ENCODE results near the gene DDAH1.
A peak's percentile ranks its signal among the peaks of the same experiment; 100 is the strongest.

The DDAH1 gene

DNA sequence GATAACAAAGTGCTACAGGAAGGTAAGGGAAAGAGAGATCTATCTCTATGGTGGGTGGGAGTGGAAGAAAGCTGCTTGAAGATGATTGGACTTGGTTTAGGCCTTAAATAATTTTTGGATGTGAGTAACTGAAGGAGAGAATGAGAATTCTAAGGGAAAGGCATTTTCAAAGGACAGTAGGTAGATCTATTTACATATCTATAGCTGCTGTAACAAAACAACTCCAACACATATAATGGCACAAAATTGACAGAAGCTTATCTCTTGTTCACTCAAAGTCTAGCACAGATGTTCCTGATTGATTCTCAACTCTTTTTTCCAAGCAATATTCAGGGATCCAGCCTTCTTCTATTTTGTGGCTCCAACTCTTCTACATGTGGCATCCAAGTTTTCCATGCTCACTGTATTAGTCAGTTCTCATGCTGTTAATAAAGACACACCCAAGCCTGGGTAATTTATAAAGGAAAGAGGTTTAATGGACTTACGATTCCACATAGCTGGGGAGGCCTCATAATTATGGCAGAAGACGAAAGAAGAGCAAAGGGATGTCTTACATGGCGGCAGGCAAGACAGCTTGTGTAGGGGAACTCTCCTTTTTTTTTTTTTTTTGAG, 3.1 kb upstream of the DDAH1 start:
- no peak for DNase-seq

DNA sequence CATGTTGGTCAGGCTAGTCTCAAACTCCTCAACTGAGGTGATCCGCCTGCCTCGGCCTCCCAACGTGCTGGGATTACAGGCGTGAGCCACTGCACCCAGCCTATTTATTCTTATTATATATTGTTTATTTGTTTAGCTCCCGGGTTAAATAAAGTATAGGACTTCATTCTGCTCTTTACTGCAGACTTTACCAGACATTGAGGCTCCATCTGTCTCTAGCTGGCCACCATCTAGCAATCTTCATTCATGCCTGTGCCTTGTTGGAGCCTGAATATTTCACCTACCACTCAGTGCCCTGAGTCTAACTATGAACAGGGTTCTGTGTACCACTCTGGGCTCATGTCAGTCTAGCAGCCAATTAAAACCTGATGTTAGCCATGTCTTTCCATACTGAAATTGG, 2.1 kb upstream of the DDAH1 start:
- no peak for DNase-seq

DNA sequence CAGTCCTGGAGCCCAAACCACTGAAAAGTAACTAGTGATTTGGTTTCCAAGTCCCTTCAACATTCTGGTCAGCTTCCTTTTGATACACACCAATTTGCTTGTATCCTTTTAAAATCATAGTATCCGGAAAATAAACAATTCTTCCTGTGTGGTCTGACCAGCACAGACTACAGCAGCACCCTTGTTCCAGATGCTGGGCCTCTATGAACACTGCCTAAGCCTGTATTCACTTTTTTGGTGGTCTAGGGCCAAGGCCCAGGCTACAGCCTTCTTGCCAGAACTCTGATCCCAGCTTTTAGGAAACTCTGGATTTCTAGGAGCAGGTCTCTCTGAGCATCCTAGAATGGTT, 801 bp upstream of the DDAH1 start:
- DNase-seq, result no peak

DNA sequence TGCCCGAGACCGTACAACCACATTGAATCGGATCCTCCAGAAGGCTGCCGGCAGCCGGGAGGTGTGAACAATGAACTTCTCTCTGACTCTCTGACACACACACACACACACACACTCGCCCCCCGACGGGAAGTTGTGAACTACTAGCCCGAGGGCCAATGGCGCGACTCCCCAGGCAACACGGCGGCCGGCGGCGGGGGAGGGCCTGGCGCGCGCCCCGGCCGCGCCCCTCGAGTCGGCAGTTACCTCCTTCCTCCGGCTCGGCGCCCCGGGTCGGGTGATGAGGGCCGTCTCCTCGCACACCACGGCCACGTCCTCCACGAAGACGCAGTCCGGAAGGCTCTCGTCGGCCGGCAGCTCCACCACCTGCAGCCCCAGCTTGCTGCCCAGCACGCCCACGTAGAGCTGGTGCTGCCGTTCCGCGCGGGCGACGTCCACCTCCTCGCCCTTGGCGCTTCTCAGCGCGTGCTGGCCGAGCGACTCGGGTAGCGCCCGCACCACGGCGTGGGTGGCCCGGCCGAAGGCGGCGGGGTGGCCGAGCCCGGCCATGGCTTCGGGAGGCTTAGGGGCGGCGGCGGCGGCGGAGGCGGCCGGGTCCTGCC, 361 bp downstream of the DDAH1 start:
- DNase-seq, result peak; percentile 80

DNA sequence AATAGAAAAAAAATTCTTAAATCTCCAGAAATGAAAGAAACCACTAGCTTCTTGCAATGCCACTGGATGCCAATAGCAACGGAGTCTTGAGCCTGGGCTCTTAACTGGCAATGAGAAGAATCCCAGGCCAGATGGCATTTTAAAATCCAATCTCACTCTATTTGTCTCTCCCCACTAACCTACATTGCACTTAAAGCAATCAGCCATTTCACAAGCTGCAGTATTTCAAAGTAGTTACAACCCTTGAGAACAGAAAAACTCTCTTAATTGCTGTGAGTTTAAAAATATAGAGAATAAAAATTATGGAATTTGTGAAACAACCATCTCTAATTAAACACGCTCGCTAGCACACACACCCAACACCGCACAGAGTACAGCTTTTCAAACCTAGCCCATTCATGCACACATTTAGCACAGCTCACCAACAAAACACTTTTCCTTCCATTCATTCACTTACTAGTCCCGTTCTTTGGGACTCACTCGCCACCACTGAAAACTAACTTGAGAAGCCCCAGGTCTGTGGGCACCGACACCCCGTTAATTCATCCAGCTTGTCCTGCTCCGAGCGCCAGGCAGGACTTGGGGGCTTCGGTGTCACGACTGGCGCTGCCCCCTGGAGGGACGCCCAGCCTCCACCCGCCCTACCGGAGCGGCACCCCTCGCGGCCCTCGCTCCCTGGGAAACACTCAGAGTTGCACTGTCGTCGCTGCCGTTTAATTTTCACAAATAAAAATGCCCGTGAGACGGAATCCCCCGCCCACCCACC, 1.0 kb downstream of the DDAH1 start:
- DNase-seq, result peak; percentile 1

DNA sequence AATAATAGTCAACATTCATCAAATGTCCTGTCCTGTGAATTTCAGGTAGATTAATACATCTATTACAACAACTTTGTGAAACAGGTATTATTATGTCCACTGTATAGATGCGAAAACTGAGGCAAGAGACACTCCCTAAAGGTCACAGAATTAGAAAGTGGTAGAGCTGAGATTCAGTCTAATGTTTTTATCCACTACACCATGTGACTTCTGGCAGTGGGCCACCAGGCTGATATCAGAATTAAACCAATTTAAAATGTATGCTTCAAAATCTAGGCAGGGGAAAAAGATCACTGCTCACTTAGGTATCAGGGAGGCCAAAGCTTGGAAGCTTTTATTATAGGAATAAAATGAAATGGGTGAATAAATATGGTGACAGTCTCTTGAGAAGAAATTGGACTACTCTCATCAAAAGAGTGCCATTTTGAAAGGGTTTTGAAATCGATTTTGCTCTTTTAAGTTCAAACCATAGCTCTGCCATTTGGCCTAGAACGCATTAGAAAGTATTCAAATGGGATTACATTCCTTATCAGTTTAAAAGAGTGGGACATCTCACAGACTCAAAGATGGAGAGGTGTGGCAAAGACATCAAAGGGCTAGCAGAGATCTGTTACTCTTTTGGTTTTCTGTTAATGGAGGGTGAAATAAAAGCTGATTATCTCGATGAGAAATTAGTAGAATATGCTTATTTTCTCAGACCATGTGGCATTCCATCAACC, 1.9 kb downstream of the DDAH1 start:
- DNase-seq, result no peak

DNA sequence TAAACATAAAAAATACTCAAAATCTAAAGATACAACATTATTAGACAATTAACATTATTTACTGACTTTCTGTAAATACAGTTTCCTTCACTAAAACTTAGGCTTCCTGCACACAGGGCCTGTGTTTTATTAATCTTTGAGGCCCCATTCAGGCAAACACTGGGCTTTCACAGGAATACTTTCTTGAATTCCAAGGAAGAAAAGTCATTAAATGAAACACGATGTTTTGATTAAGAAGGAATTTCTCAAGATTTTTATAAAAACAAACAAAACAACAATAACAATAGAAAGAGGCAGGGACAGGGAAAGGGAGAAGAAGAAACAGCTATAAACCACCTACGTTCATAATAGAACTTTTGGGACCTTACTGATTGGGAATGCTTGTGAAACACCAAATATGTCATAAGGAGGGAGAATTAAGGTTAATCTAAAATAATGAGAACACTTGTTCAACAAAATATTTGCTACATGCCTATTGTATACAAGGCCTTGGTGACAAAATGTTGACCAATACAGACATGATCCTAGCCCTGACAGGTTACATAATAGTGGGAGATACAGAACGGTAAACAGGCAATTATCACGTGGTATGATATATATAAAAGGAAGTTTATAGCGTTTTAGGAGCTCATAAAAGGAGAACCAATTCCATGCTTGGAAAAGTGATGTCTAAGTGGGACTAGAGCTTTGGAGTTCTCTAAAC, 3.6 kb downstream of the DDAH1 start:
- no peak for DNase-seq

DNA sequence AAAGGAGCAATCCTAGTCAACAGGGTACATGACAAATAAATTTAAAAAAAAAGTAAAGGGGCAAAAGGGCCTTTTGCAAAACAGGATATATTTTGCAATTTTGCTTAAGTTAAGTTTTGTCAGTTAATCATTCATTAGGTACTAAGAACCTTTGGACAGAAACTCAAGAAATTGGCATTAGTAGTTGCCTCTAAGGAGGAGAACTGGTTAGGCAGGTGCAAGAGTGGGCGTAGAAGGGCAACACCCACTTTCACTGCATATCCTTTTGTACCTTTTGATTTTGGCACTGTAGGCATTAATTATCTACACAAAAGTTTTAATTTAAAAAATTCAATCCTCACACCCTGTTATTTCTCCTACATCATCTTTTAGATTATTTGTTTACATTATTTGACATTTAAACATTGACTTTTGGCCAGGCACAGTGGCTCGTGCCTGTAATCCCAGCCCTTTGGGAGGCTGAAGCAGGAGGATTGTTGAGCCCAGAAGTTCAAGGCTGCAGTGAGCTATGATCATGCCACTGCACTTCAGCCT, 4.3 kb downstream of the DDAH1 start:
- DNase-seq, result no peak

DNA sequence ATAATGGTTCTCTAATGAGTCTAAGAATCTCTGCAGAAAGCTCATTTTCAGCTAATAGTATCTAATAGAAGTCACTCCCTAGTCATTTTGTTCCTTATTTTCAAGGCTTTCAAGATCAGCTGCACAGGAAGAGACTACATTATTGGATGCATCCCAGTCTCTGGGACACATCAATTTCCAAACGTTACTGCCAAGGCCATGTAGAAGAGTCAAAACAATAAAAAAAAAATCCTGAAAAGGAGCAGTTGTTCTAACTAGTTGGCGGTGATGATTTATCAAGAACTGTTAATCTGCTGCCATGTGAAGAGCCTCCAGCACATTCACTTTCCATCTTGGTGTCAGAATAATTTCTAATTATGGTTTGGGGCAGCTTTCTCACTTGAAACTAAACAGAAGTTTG, 5.7 kb downstream of the DDAH1 start:
- no peak for DNase-seq

DNA sequence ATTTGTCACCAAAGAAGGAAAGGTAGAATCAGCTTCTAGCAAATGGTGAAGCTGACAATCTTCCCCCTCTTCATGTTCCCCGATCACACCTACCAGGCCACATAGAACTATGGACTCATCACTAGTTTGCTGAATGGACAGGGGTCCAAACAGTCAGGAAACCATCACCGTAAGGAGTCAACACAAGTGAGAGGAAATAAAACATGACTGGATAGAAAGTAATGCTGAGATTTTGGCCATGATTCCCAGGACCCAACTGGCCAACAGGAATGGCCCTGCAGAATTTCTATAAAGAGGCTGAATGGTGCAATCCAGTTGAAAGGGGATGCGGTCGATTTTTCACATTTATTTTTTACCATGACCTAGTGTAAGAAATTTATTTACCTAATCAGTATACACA, 10.7 kb downstream of the DDAH1 start:
- DNase-seq, result no peak

DNA sequence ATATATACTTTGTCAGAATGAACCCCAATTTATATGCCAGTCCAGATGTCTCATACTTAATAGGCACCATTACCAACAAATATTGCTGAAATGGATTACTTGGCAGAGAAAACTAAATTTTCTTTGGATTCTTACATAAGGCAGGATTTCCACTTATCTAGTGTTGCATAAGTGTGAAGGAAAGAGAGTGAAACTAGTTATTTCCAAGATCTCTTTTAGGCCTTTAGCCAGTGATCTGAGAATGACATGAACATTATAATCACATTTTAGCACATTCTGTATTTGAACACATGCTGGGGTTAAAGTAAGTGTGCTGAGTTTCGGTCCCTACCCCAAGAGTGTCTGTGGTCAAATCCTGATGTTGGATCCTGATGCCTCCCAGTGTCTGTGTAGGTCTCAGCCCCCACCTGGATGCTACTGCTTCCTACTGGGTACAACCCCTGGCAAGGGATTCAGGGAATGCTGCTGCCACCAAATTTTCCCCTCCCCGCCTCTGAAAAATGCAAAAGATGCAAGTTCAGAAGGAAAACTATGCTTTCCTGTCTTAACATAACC, 11.2 kb downstream of the DDAH1 start:
- no peak for DNase-seq

DNA sequence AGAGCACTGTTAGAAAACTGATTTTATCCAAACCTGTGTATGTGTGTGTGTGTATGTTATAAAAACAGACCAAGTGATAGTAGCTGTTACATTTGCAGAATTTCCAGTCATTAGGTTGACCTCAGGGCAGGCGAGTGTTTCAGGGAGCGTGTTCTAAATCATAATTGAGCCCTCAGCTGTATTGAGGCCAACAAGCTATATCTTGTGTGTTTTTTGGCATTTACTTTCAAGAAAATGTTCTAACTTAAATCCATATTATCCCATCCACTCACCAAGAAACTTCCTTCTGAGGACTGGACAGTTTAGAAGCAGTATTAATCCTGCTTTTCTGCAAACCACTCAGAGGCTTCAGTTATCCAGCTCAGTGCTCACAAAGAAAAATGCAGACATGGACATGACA, 12.0 kb downstream of the DDAH1 start:
- no peak for DNase-seq

DNA sequence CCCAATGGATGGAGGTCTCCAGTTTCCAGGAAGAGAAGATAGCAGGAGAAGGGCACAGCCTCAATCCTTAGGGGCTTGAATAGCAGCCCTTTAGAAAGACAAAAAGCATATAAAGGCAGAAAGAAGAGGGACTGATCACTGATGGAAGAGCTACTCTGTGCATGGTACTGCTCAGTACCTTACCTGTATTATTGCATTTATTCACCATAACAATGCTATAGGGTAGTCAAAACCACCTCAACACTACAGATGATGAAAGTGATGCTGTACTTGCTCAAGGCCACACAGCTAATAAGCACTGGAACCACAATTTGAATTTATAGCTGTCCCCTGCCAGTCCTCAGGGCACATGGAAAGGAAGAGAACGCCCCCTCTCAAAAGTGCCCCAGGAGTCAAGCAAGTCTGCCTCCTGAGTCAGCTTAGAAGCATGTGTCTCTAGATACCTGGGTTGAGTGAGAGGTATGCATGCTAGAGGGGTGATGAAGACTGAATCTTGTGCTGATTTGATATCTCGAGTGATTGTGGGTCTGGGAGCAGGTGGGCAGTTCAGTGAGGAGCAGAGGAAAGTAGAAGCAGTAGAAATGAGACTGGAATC, 13.6 kb downstream of the DDAH1 start:
- DNase-seq, result no peak

DNA sequence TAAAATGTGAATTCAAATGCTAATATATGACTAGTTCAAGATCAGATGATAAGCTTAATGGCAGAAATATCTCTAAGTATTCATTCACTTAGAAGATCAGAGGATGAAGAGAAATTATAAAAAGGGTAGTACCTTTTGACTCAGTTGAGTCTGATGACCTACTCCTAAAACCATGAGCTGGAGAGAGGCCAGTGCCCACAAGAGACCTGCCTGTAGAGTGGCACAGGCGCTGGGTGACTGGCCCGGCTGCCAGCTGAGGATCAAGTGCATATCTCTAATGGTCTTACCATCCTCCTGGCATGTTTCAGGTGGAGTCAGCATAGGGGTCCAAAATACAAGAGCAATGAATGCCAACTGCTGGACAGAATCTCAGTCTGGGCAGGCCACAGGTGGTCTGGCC, 14.1 kb downstream of the DDAH1 start:
- DNase-seq, result no peak

DNA sequence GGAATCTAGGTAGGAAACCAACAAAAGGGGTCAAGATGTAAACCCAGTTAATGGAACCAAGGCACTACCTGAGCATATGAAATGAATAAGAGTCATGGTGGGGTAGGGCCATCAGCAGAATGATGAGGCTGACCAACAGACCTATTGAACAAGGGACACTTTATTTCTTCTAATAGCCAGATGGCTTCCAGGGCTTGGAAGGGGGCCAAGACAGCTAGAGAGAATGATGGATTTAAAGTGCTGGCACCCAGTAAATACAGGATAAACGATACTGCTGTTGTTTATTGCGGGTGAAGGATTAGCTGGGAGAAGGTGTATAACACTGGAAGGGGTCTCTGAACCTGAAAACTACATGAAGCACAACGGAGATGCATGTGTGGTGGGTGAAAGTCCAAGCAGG, 15.6 kb downstream of the DDAH1 start:
- no peak for DNase-seq

DNA sequence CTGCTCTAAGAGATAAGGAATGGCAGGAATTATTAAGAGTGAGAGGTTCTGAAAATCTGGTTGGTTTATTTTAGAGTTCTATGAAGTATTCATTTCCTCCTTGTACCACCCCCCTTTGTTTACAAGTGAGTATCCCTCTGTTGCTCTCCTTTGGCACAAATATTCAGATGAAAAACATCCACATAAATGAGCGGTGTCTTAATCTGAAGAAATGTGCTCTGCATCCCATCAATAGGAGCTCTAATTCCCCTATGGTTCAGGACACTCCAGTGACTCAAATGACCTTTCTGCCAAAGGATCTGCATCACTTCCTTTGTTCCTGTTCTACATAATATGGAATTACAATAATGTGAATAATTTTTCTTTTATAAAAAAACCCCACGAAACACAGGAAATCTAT, 16.6 kb downstream of the DDAH1 start:
- no peak for DNase-seq

DNA sequence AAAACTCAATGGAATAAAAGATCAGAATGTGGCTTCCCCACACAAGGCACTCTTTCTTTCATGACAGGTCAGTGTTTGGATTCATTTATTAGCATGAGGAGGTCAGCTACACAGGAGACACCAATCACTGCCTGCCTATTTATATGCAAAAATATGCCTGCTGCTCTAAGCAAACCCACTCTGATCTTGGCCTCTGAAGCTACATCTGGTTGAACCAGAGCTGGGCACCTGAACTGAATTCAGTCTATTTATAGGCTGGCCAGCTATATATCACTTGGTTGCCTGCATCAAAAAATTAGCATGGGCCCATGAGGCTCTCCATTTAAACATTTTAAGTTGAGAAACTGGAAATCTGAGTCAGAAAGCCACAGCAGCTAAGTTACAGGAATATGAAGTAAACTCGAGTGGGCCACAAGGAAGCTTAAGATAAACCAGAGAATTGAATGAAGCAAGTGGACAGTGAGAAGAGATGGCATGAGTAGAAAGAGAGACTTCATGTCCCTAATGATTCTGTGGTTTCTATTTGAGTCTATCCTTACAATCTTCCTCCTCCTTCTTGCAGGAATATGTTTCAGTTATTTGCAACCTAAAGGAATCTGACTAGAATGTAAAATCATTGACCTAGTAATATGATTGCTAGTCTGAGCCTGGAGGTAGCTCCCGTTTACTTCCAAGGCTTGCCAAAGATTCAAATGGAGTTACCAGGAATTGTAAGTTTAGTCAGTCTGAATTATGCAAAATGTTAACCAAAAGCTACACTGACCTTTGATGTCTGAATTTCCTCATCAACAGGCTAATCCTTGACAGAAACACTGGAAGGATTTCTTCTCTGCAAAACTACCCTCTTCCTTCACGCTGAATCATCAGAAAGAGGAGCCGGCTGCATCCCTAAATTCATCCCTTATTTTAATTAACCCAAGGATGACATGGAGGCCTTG, 17.7 kb downstream of the DDAH1 start:
- DNase-seq, result no peak

DNA sequence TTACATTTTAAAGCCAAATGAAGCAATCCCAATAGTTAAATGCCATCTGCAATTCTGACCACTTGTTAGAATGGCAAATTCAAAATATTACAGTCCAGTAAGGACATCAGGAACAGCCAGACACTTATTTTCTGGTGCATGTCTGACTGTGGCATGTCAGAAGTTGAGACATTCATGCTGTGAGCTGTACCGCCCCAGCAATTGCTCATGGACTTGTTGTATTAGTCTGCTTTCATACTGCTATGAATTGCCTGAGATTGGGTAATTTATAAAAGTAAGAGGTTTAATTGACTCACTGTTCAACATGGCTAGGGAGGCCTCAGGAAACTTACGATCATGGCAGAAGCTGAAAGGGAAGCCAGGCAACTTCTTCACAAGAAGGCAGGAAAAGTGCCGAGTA, 19.1 kb downstream of the DDAH1 start:
- no peak for DNase-seq

DNA sequence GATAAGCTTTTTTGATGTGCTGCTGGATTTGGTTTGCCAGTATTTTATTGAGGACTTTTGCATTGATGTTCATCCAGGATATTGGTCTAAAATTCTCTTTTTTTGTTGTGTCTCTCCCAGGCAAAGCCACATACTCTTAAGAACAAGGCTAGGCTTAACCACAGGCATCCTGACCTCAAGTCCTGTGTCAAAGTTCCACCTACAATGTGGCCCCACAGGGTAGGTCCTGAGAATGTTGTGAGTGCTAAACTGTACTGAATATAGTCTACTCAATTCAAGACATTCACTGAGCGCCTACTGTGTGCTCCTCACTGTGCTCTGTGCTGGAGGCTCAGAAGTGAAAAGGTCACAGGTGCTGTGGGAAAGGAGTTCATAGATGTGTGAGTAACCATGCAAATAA, 20.6 kb downstream of the DDAH1 start:
- no peak for DNase-seq

DNA sequence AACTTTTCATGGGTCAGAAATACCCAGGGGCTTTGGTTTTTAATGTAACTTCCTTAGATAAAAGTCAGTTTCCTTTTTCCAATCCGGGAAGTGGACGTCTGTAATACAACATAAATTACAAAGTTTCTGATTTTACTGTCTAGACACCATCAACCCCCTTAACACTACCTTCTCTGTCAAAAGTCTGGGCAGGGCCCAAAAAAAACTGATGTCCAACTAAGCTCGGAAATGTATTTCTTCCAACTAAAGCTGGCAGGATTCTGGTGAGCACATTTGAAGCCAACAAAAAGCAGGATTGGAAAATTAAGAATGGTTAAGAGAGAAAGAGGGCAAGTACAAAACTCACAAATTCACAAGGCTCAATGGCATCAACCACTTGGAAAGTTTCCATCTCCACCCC, 24.3 kb downstream of the DDAH1 start:
- no peak for DNase-seq

DNA sequence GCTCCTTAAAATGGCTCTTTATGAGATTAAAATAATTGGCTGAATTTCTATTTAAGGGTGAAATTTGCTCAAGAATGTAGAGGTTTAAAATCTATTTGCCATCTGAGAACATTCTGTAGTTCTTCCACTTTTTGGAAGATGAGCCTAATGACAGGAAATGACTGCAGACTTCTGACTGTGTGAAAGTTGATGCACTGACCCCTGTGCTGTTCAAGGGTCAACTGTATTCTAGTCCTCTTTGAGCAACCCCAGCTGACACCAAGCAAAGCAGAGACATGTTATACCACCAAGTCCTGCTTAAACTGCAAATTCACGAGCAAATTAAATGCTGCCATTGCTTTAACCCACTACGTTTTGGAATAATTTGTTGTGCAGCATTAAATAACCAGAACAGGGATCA, 26.6 kb downstream of the DDAH1 start:
- DNase-seq, result no peak
